NCI-H2196 treated with DMSO at 0.1 percent for 48 hours (cell line): Measurements from ENCODE around the gene C2orf66.

Experiments
- DNase-seq: peaks from one replicate; lab custom pipeline; 2025; ENCODE audit not compliant: unreplicated experiment; lab: John Stamatoyannopoulos, UW

Gene C2orf66

DNA sequence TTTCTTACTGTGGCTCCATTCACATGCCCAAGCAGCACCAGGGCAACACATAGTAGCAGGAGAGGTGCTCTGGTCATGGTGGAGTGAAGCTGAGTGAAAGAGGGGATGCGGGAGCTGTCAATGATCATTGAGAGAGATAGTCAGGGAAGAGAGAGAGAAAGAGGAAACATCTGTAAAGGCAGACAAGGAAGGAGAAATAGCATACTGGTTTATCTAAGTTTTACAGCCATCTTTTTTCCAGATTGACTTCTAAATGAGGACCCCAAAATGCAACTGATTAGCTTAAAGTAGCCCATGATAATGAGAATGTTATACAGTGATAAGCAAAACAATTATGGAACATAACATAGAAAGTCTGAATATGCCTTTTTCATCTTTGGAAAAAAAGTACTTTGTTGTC, at the start of gene C2orf66:
C2orf66 (minus strand) TSS at position 96 of the 400 bp plus-strand sequence; CDS start at position 77, 19 bp downstream.
- DNase-seq, result no peak

DNA sequence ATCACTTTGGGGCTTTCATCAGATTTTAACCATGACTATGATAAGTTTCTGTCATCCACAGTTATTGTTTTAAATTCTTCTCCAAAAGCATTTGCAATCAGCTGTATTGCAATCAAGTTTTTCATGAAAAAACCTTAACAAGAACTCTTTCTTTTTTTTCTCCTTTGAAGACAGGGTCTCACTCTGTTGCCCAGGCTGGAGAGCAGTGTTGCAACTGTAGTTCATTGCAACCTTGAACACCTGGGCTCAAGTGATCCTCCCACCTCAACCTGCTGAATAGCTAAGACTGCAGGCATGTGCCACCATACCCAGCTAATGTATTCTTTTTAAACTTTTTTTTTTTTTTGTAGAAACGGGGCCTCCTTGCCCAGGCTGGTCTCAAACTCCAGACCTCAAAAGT, 45.5 kb upstream of the C2orf66 start:
- DNase-seq, result no peak

DNA sequence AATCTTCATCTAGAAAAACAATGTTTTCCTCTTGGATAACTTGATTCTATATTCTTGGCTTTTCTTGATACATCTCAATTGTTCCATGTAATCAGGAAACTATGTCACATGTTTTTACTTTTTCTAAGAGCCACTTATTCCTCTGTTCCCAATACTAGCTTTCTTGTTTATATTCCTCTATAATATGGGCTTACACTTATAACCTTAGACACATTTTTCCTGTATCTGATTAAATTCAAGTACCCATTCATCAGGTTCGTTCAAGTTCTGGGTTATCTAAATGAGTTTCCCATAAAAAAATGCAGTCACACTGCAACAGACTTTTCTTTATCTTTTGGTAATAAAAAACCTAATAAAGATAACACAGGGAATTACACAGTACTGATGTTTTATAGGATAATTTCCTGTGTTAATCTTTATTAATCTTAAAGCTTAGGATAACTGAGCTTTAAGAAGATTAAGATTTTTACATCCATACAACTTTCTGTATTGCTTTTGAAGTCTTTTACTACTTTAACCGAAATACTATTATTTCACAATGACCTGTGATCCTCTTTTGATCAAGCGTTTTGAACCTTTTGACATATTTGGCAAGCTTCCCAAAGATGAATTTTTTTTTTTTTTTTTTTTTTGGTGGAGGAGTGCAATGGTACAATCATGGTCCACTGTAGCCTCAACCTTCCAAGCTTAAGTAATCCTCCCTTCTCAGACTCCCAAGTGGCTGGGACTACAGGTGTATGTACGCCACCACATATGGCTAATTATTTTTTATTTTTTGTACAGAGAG, 44.3 kb upstream of the C2orf66 start:
- no peak for DNase-seq

GRCh38 chr2:196851088-196851487, 41.9 kb upstream of the C2orf66 start:
- DNase-seq, result no peak

DNA sequence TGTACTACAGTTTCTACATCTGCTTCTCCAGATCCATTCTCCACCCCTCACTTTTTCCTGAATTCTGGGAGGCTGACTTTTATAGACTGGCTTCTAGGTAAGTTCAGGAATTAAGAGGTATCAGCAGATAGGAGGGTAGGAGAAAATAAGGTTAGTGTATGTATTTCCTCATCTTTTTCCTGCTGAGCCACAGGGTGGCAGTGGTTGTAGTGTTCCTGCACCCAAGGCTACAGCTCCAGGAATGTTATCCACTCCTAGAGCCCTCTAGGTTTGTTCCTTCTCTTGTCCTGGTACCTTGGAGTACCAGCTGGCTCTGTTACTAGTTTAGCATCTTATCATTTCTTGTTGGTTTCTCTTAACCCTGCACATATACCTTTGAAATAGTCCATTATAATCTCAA, 40.7 kb upstream of the C2orf66 start:
- DNase-seq, result no peak

GRCh38 chr2:196846295-196846694, 37.1 kb upstream of the C2orf66 start:
- DNase-seq, result no peak

GRCh38 chr2:196845371-196845770, 36.2 kb upstream of the C2orf66 start:
- DNase-seq, result no peak

- no peak for DNase-seq
Measured at GRCh38 chr2:196840171-196840570, 31.0 kb upstream of the C2orf66 start.

DNA sequence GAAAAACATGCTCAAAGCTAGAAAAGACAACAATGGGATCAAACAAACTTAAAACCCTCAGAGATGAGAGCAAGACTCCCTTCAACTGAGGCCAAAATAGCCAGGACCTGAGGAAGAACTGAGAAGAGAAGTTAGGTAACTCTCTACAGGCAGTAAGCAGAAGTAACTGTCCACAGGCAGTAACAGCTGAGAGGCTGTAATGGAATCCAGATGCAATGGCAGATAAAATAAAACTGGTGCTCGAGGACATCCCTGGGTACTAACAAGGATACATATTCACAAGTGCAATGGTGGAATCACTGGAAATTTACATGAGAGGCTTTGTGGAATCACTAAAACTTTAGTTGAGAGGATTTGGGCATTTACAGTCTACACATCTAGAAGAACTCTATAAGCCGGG, 30.4 kb upstream of the C2orf66 start:
- no peak for DNase-seq

DNA sequence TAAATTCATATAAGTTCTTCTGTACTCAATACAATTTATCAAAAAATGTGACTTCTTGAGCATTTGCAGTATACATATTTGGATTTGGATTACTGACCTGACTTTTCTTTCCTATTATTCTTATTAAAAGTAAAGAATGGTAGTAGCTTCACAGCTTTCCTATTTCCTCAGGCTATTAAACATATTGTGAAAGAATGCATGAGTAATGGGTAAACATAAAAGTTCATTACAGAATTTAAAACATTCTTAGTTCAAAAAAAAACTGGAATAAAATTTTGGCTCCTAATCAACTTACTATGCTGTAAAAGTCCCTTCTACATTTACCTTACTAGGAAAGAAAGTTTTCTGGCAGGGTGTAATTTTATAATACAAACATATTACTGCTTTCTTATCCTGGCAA, 27.3 kb upstream of the C2orf66 start:
- no peak for DNase-seq

GRCh38 chr2:196830701-196831100, 21.5 kb upstream of the C2orf66 start:
- DNase-seq, result no peak

DNA sequence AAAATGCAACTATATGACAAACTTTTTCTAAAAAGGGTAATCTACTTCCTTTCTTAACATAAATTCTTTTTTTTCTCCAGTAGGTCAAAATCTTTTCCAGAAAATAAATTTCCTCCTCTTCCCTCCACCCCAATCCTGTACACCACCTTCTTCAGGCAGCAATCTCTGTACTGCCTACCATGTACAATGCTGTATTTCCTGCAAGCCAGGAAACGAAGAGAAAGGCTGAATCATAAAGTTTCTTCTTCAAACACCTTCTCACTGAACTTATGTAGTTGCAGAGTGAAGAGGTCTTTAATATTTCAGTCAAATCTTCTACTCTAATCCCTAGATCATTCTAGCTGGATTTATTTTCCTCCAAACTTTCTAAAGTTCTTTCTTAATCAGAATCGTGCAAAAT, 18.2 kb upstream of the C2orf66 start:
- DNase-seq, result no peak

- no peak for DNase-seq
Measured at GRCh38 chr2:196823750-196824522, 14.8 kb upstream of the C2orf66 start.

DNA sequence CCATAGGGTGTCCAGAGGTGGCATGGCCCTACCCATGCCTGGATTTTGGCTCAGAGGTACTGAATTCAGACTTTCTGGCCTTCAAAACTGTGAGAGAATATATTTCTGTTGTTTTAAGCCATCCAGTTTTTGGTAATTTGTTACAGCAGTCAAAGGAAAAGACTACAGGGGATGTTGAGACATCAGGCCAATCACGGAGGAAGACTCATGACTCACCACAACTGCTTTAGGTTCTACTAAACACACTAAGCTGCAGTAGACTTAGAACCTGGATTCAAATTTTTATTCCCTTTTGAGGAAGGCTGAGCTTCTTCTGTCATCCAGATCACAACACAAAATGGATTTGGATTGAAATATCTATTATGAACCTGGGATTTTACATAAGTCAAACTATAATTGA, 12.0 kb upstream of the C2orf66 start:
- DNase-seq, result no peak

GRCh38 chr2:196808083-196808665, 981 bp downstream of the C2orf66 start:
- no peak for DNase-seq

GRCh38 chr2:196804381-196804780, 4.8 kb downstream of the C2orf66 start:
- no peak for DNase-seq

- no peak for DNase-seq
Measured at GRCh38 chr2:196802401-196802800, 6.8 kb downstream of the C2orf66 start.

- DNase-seq, result no peak
Measured at GRCh38 chr2:196801674-196802261, 7.4 kb downstream of the C2orf66 start.

DNA sequence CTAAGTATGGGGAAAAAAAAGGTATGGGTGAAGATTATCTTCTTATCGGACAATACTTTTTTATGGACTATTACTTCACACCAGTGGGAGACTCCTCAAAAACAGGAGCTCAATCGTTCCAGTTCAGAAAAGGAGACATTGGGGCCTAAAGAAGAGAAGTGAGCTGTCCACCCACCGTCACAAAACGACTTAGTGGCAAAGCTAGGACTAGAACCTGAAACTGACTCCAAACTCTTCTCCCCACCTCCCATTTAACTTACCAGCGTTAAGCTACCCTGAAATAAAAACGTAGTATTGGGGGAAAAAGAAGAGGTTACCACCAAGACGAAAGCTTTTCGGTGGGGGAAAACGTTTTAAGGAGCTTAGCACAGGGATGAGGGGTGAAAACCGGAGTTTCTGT, 10.2 kb downstream of the C2orf66 start:
- DNase-seq, result no peak

- DNase-seq, result no peak
Measured at GRCh38 chr2:196792865-196793264, 16.3 kb downstream of the C2orf66 start.

DNA sequence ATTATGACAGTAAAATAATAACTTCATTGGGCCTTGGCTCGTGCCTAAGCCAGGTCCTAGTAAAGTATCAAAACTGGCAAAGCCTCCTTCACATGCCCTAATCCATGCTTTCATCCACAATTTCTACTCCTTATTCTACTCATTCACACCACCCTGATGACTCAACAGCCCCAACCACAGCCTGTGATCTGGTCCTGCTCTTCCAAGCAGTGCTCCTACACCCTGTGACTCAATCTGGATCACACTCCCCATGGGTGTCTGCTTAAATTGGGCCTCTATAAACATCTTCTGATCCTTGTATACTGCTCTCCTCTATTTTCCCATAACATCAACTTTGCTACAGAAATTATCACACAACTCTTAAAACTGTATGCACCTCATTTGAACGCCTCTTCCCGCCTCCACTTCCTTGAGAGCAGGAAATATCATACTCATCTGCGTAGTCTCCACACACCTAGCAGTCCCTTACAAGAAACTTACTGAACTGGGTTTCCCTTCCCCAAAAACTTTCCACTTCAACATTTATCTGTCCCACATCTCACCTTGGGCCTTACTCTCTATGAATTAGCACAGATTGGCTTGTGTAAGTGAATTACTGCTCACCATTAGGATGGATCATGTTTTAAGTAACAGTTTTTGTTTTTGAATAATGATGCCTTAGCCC, 25.6 kb downstream of the C2orf66 start:
- DNase-seq, result no peak
